H1 (cell line): ENCODE results near the gene C13orf42. TPM values are rescaled to one million over a fixed set of nuclear protein-coding genes. Genes with fewer than 3 reads are reported as not detected.

Experiments
- CTCF ChIA-PET: fragments of 300-600 bp; sonication (Branson Sonifier 250); formaldehyde crosslinking; loops from one replicate; lab custom pipeline; 2021; ENCODE audit not compliant: partially characterized antibody; lab: Charles Lee
- POLR2A ChIA-PET: fragments of 300-600 bp; sonication (Branson Sonifier 250); formaldehyde crosslinking; loops from one replicate; lab custom pipeline; 2021; ENCODE audit warnings: inconsistent platforms; ENCODE audit not compliant: partially characterized antibody; lab: Charles Lee
- DNase-seq, 2 experiments: peaks; one replicate each; pipeline versions ENCODE4 v3.0.0 to v3.0.0-alpha.2; 2010 to 2022; ENCODE audit warnings: low spot score in 2 of 2, low read depth in 1 of 2, mixed read lengths in 1 of 2
- FAIRE-seq: peaks from 2 replicates; lab custom pipeline; 2011; peaks lifted over from hg19 to GRCh38; lab: Jason Lieb, UNC
- H2AFZ ChIP-seq: 2 replicates; pipeline ENCODE4 v1.8.1; 2012; ENCODE audit warnings: low read length, inconsistent platforms
- H2AK5ac ChIP-seq: 2 replicates; pipeline ENCODE4 v1.6.1; 2013; ENCODE audit warnings: low read depth, low read length
- H2BK120ac ChIP-seq: replicated peaks from 2 replicates; pipeline ENCODE3; 2013; ENCODE audit warnings: low read depth, low read length, inconsistent platforms
- H2BK12ac ChIP-seq: 2 replicates; pipeline ENCODE4 v1.6.1; 2013; ENCODE audit warnings: low read depth, low read length
- H2BK15ac ChIP-seq: 2 replicates; pipeline ENCODE4 v1.6.1; 2013; ENCODE audit warnings: low read length
- H2BK20ac ChIP-seq: 2 replicates; pipeline ENCODE4 v1.6.1; 2013; ENCODE audit warnings: low read length
- H2BK5ac ChIP-seq: 2 replicates; pipeline ENCODE4 v1.6.1; 2013; ENCODE audit warnings: low read depth, low read length
- H3K14ac ChIP-seq: 2 replicates; pipeline ENCODE4 v1.6.1; 2013; ENCODE audit warnings: inconsistent platforms; ENCODE audit not compliant: insufficient read length
- H3K18ac ChIP-seq: 2 replicates; pipeline ENCODE4 v1.6.1; 2013; ENCODE audit warnings: low read length; ENCODE audit errors: extremely low read depth
- H3K23ac ChIP-seq: 2 replicates; pipeline ENCODE4 v1.6.1; 2013; ENCODE audit warnings: inconsistent platforms; ENCODE audit not compliant: insufficient read length
- H3K23me2 ChIP-seq: 2 replicates; pipeline ENCODE4 v1.6.1; 2013; ENCODE audit warnings: low read depth, low read length
- H3K27ac ChIP-seq: 2 replicates; pipeline ENCODE4 v1.6.1; 2011; ENCODE audit warnings: low read depth, low read length, inconsistent platforms
- H3K27me3 ChIP-seq, 4 experiments: replicated peaks in 1 of 4; 1 replicate in 1 of 4; 2 replicates in 3 of 4; pipeline versions ENCODE4 v1.6.1 to v1.8.1; 2011 to 2013; ENCODE audit warnings: low read length in 3 of 4, mild to moderate bottlenecking in 3 of 4, inconsistent platforms in 2 of 4, mixed read lengths in 2 of 4, moderate library complexity in 1 of 4; ENCODE audit not compliant: control insufficient read depth in 3 of 4, insufficient read depth in 3 of 4; ENCODE audit errors: extremely low read depth in 1 of 4
- H3K36me3 ChIP-seq, 4 experiments: 2 replicates each; pipeline versions ENCODE4 v1.6.1 to v1.8.1; 2011 to 2013; ENCODE audit warnings: mild to moderate bottlenecking in 4 of 4, low read length in 3 of 4, moderate library complexity in 2 of 4, control low read depth in 1 of 4, inconsistent platforms in 1 of 4; ENCODE audit not compliant: insufficient read depth in 4 of 4, control insufficient read depth in 2 of 4
- H3K4ac ChIP-seq: replicated peaks from 2 replicates; pipeline ENCODE3; 2013; ENCODE audit warnings: low read length, low read depth, mixed read lengths, inconsistent platforms; ENCODE audit not compliant: insufficient read length
- H3K4me1 ChIP-seq, 4 experiments: replicated peaks in 1 of 4; 1 replicate in 1 of 4; 2 replicates in 3 of 4; pipeline versions ENCODE4 v1.6.1 to v1.8.1; 2011 to 2013; ENCODE audit warnings: low read length in 3 of 4, inconsistent platforms in 2 of 4, mixed read lengths in 1 of 4; ENCODE audit not compliant: insufficient read depth in 4 of 4, control insufficient read depth in 3 of 4
- H3K4me2 ChIP-seq, 2 experiments: 2 replicates each; pipeline versions ENCODE4 v1.6.1 to v1.8.1; 2011 to 2013; ENCODE audit warnings: low read depth in 2 of 2, low read length in 2 of 2, control low read depth in 1 of 2, inconsistent platforms in 1 of 2, mild to moderate bottlenecking in 1 of 2; ENCODE audit not compliant: insufficient read depth in 1 of 2
- H3K4me3 ChIP-seq, 4 experiments: fragments of 200-600, 300-600 bp in 1 of 4; sonication (generic), shearing (Covaris generic), sonication (Bioruptor Twin) in 1 of 4; 2 replicates each; pipeline versions ENCODE4 v1.5.1 to v1.8.1; 2011 to 2016; ENCODE audit warnings: low read length in 4 of 4, low read depth in 3 of 4, control low read depth in 2 of 4, inconsistent platforms in 2 of 4, mild to moderate bottlenecking in 2 of 4, mixed read lengths in 1 of 4, moderate library complexity in 1 of 4; ENCODE audit not compliant: insufficient read depth in 2 of 4; ENCODE audit errors: extremely low read depth in 1 of 4
- H3K56ac ChIP-seq: replicated peaks from 2 replicates; pipeline ENCODE3; 2013; ENCODE audit warnings: low read depth, mild to moderate bottlenecking, mixed read lengths, low read length, inconsistent platforms; ENCODE audit not compliant: insufficient read length
- H3K79me1 ChIP-seq: 2 replicates; pipeline ENCODE4 v1.6.1; 2013; ENCODE audit warnings: low read depth, low read length, control low read depth
- H3K79me2 ChIP-seq, 2 experiments: 2 replicates each; pipeline versions ENCODE4 v1.6.1 to v1.8.1; 2012 to 2013; ENCODE audit warnings: low read length in 2 of 2, mild to moderate bottlenecking in 2 of 2, inconsistent platforms in 1 of 2; ENCODE audit not compliant: insufficient read depth in 2 of 2, control insufficient read depth in 1 of 2
- H3K9ac ChIP-seq, 4 experiments: replicated peaks in 1 of 4; 1 replicate in 1 of 4; 2 replicates in 3 of 4; pipeline versions ENCODE4 v1.6.1 to v1.8.1; 2011 to 2013; ENCODE audit warnings: low read depth in 3 of 4, low read length in 3 of 4, control low read depth in 2 of 4, mild to moderate bottlenecking in 2 of 4, moderate library complexity in 2 of 4, inconsistent platforms in 1 of 4; ENCODE audit errors: extremely low read depth in 1 of 4
- H3K9me3 ChIP-seq, 2 experiments: 2 replicates each; pipeline versions ENCODE4 v1.6.1 to v1.8.1; 2012 to 2013; ENCODE audit warnings: mild to moderate bottlenecking in 2 of 2, moderate library complexity in 2 of 2, control low read depth in 1 of 2, inconsistent platforms in 1 of 2, low read depth in 1 of 2, low read length in 1 of 2, mixed read lengths in 1 of 2; ENCODE audit not compliant: insufficient read depth in 2 of 2
- H4K20me1 ChIP-seq, 2 experiments: replicated peaks in 1 of 2; 2 replicates each; pipeline versions ENCODE3 to v1.8.1; 2011 to 2013; ENCODE audit warnings: inconsistent platforms in 2 of 2, low read length in 2 of 2, mild to moderate bottlenecking in 1 of 2; ENCODE audit not compliant: insufficient read depth in 2 of 2, control insufficient read depth in 1 of 2
- H4K5ac ChIP-seq: 2 replicates; pipeline ENCODE4 v1.6.1; 2013; ENCODE audit warnings: low read length, low read depth, mixed read lengths, inconsistent platforms; ENCODE audit not compliant: insufficient read length
- H4K8ac ChIP-seq: 2 replicates; pipeline ENCODE4 v1.8.0; 2013; ENCODE audit warnings: mild to moderate bottlenecking, moderate library complexity, low read length, inconsistent platforms; ENCODE audit not compliant: insufficient read depth; ENCODE audit errors: extremely low read depth
- H4K91ac ChIP-seq: replicated peaks from 2 replicates; pipeline ENCODE3; 2013; ENCODE audit warnings: low read length, mixed read lengths, inconsistent platforms; ENCODE audit not compliant: insufficient read length
- ASH2L ChIP-seq: fragments of 200-600, 300-600 bp; sonication (generic); IDR thresholded peaks from one replicate; pipeline ENCODE4 v1.7.1; 2017; ENCODE audit warnings: low read length
- CHD1 ChIP-seq: IDR thresholded peaks from 2 replicates; pipeline ENCODE4 v1.6.1; 2012; ENCODE audit warnings: low read depth, low read length, improper control_type of control experiment
- HDAC6 ChIP-seq: IDR thresholded peaks from one replicate; pipeline ENCODE4 v1.7.1; 2012; ENCODE audit warnings: low read depth, mild to moderate bottlenecking, inconsistent platforms, low read length, moderate library complexity
- JUN ChIP-seq: IDR thresholded peaks from 2 replicates; pipeline ENCODE4 v1.6.1; 2011; ENCODE audit warnings: low read depth, mild to moderate bottlenecking, improper control_type of control experiment, low read length
- JUND ChIP-seq: IDR thresholded peaks from 2 replicates; pipeline ENCODE4 v1.6.1; 2011; ENCODE audit warnings: mild to moderate bottlenecking, improper control_type of control experiment, low read length
- KDM4A ChIP-seq: IDR thresholded peaks from one replicate; pipeline ENCODE4 v1.7.1; 2012; ENCODE audit warnings: low read depth, mild to moderate bottlenecking, moderate library complexity, low read length, inconsistent platforms; ENCODE audit not compliant: severe bottlenecking
- MAFK ChIP-seq: IDR thresholded peaks from 2 replicates; pipeline ENCODE4 v1.6.1; 2012; ENCODE audit warnings: low read depth, mild to moderate bottlenecking, improper control_type of control experiment, low read length
- POLR2AphosphoS5 ChIP-seq: IDR thresholded peaks from 2 replicates; pipeline ENCODE4 v1.6.1; 2011; ENCODE audit warnings: low read depth, low read length
- RAD21 ChIP-seq, 2 experiments: IDR thresholded peaks in 1 of 2; conservative IDR thresholded peaks in 1 of 2; 2 replicates each; pipeline ENCODE4 v1.6.1; 2011; ENCODE audit warnings: low read depth in 2 of 2, low read length in 2 of 2, improper control_type of control experiment in 1 of 2, inconsistent platforms in 1 of 2, mild to moderate bottlenecking in 1 of 2, moderate library complexity in 1 of 2
- RFX5 ChIP-seq: IDR thresholded peaks from 2 replicates; pipeline ENCODE4 v1.6.1; 2011; ENCODE audit warnings: low read depth, low read length, improper control_type of control experiment, borderline replicate concordance
- RNF2 ChIP-seq: fragments of 200-900, 300-1000 bp; sonication (generic); IDR thresholded peaks from 2 replicates; pipeline ENCODE4 v1.7.1; 2016; ENCODE audit warnings: borderline replicate concordance, low read depth, mild to moderate bottlenecking, antibody characterized with exemption, low read length; ENCODE audit not compliant: poor library complexity, severe bottlenecking; ENCODE audit errors: missing control alignments
- SIN3A ChIP-seq, 2 experiments: IDR thresholded peaks in 1 of 2; conservative IDR thresholded peaks in 1 of 2; 2 replicates each; pipeline ENCODE4 v1.6.1; 2011 to 2012; ENCODE audit warnings: low read length in 2 of 2, improper control_type of control experiment in 1 of 2, low read depth in 1 of 2, mild to moderate bottlenecking in 1 of 2
- SIRT6 ChIP-seq: IDR thresholded peaks from one replicate; pipeline ENCODE4 v1.7.1; 2012; ENCODE audit warnings: low read length, inconsistent platforms
- SP1 ChIP-seq: IDR thresholded peaks from 2 replicates; pipeline ENCODE4 v1.6.1; 2011; ENCODE audit warnings: low read depth, low read length
- SP2 ChIP-seq: IDR thresholded peaks from 2 replicates; pipeline ENCODE4 v1.6.1; 2012; ENCODE audit warnings: mild to moderate bottlenecking, low read length, inconsistent platforms
- WGBS, 2 experiments: shearing (Covaris generic) in 1 of 2; methylation state at CpG; one replicate each; pipeline versions ENCODE4 v1.1.6 to v1.1.7; 2013 to 2015; ENCODE audit warnings: low lambda C conversion rate in 2 of 2, mixed read lengths in 2 of 2, inconsistent platforms in 1 of 2, low coverage in 1 of 2, missing lambda C conversion rate in 1 of 2; ENCODE audit not compliant: insufficient replicate concordance in 2 of 2, insufficient coverage in 1 of 2, insufficient read length in 1 of 2; ENCODE audit errors: extremely low coverage in 1 of 2, missing lambda C conversion rate in 1 of 2; 5-methylcytosine and 5-hydroxymethylcytosine counted together
- polyA plus RNA-seq, 7 experiments: library from polyadenylated mRNA; depleted of rRNA in 3 of 7; stranded (reverse) in 5 of 7; unstranded in 2 of 7; fragments of >200 nt in 5 of 7; fragments of 200-250 nt in 2 of 7; gene quantifications; 1 replicate in 5 of 7; 2 replicates in 1 of 7; 4 replicates in 1 of 7; pipeline versions ENCODE4 v1.2.1 to v1.2.3, GENCODE V29; 2011 to 2013; ENCODE audit warnings: missing spikeins in 2 of 7, mixed read lengths in 2 of 7
- total RNA-seq: library from RNA; stranded (reverse); fragmentation: NEBNext Ultra II Directional; extraction: Animal tissue kit (Norgen Biotek cat#: 25700); gene quantifications from 2 replicates; pipeline ENCODE4 v1.2.1, GENCODE V29; 2021

Gene C13orf42
- total and polyA plus RNA-seq, 2 of the 8 experiments (the other 6 are each of a cell fraction or from before 2014, with no cell fraction given), result 9.9 to 10.1 TPM

DNA sequence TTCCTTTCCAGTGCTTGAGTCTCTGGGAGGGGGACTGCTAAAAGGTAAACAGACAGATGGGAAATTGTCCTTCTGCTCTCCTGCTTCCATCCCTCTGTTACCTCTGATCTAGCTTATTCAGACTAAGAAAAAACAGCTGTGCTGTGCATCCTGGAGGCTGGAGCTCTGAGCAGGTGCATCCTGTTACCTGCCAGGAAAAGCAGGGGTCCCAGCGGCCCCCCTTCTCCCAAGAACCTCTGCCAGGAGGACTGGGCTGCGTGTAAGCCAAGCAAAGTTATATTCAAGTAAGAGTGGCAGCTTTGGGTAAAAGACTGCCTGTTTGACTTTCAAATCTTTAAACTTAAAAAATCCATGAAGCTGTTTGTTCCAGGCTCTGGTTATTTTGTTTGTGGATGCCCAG is 75.1 kb downstream of the C13orf42 start:
- Histone ChIP-seq H2BK15ac (no peak overlapping the region), H3K27me3 (no peaks in the 10 kb centered on the region), H3K79me2 (no peaks in the 10 kb centered on the region), H2AK5ac (no peak overlapping the region), H2BK120ac (no peak overlapping the region), H3K36me3 (no peaks in the 10 kb centered on the region), H3K4ac (no peak overlapping the region), H2AFZ (no peak overlapping the region), H3K9me3 (no peaks in the 10 kb centered on the region), H3K4me2 (no peak overlapping the region), H2BK12ac (no peak overlapping the region), H3K14ac (no peak overlapping the region), H4K20me1 (no peaks in the 10 kb centered on the region), H4K5ac (no peak overlapping the region), H3K27ac (no peak overlapping the region), H3K79me1 (no peaks in the 10 kb centered on the region), H2BK20ac (no peak overlapping the region), H3K18ac (no peak overlapping the region), H2BK5ac (no peak overlapping the region), H3K23me2 (no peaks in the 10 kb centered on the region), H3K4me1 (peaks cover 0 to 2% (median 0%) of the 10 kb centered on the region in 4 experiments; a peak in 3 of 7 replicates), H3K56ac (no peak overlapping the region), H3K9ac (no peak overlapping the region), H3K4me3 (no peak overlapping the region), H3K23ac (no peak overlapping the region), H4K91ac (no peak overlapping the region), H4K8ac (no peak overlapping the region)
- WGBS, 2 experiments, result 77% methylated on average over 2 of the region's 2 CpGs; no CpG with 5 or more reads in 1 of the 2 experiments
- ChIA-PET POLR2A (interaction anchor here (1.6 to 2.4 kb wide), 3 partner anchors 9 to 15 kb away, joined by 3 to 5 read pairs (median 4); no protein-coding TSS in a partner anchor), CTCF (interaction anchor here (0.7 to 3.2 kb wide), 5 partner anchors 8 to 85 kb away, joined by 3 to 24 read pairs (median 4); no protein-coding TSS in a partner anchor)
- DNase-seq (peak in 1 of 2 experiments; percentile 39), FAIRE-seq (no peak)
- TF ChIP-seq SP1 (no peak), KDM4A (no peak), ASH2L (no peak), RAD21 (IDR thresholded peaks at IDR 0.05 in 1 of 2, conservative IDR thresholded peaks at IDR 0.05 in 1 of 2; ENCODE audit: low read depth in 2 of 2, low read length in 2 of 2) (no peak), JUN (no peak), SIN3A (conservative IDR thresholded peaks at IDR 0.05 in 1 of 2, IDR thresholded peaks at IDR 0.05 in 1 of 2; ENCODE audit: low read depth in 1 of 2, low read length in 2 of 2) (no peak), MAFK (no peak), POLR2AphosphoS5 (no peak), CHD1 (no peak), JUND (no peak), SP2 (no peak), HDAC6 (no peak), RNF2 (no peak), SIRT6 (no peak), RFX5 (no peak)
